GM21576 (cell line): Measurements from ENCODE around the gene INPP5A.

Experiments
- ATAC-seq: cut with Tn5 transposase; IDR thresholded peaks from one replicate; pipeline ENCODE4 v1.9.1; 2021; ENCODE audit warnings: mild to moderate bottlenecking, moderate library complexity; ENCODE audit not compliant: unreplicated experiment

The INPP5A gene

DNA sequence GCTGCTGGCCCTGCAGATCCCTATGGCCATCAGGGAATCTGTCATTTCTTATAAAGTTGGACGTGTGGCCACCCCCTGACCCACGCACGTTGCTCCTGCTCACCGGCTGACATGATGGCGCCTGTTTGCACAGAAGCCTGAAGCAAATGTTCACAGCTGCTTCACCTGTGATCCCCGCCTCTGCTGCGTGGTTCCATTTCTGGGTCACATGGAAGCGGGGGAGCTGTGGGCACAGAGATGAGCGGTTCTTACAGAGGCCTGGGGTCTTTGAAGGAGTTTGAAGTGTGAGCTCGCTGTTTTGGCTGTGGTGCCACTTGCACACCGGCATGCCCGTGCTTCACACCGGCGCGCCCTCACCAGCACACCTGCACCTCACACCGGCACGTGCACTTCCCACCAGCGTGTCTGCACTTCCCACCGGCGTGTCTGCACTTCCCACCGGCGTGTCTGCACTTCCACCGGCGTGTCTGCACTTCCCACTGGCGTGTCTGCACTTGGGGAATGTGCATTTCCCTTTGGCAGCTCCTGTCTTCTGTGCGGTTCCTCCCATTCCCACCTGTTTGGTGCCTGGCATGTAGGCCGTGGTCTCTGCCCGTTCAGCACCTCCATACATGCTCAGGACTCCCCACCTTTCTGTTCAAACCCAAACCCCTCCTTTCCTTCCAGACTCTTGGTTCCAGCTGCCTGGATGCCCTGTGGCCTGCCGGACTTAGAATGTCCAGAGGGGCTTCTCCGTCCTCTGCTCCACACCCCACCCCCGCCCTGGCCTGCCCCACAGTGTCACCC lies 86.7 kb downstream of the INPP5A start:
- no peak for ATAC-seq

DNA sequence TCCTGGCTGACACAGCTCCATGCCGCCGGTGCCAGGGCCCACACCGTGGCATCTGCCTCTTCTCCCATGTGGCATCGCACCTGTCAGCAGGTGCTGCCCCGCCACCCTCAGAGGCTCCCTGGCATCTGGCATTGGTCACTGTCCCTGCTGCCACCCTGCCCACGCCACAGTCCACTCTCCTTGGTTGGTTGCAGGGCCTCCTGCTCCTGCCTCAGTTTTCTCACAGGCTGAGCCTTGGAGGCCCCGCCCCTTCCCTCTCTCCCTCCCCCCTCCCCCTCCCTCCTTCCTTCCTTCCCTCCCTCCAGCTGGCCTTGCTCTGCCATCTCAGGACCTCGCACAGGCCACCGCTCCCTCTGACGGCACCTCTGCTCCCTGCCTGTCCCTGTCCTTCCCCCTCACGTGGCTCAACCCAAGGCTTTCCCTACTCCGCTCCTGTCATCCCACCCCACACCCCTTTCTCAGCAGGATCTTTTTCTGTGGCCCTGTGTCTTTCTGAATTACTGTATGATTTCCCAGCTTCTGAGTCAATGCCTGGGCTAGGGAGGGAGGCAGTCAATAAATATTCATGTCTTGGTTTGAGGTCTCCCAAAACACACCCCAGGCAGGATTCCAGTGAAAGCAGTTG lies 87.4 kb downstream of the INPP5A start:
- ATAC-seq: no peak

DNA sequence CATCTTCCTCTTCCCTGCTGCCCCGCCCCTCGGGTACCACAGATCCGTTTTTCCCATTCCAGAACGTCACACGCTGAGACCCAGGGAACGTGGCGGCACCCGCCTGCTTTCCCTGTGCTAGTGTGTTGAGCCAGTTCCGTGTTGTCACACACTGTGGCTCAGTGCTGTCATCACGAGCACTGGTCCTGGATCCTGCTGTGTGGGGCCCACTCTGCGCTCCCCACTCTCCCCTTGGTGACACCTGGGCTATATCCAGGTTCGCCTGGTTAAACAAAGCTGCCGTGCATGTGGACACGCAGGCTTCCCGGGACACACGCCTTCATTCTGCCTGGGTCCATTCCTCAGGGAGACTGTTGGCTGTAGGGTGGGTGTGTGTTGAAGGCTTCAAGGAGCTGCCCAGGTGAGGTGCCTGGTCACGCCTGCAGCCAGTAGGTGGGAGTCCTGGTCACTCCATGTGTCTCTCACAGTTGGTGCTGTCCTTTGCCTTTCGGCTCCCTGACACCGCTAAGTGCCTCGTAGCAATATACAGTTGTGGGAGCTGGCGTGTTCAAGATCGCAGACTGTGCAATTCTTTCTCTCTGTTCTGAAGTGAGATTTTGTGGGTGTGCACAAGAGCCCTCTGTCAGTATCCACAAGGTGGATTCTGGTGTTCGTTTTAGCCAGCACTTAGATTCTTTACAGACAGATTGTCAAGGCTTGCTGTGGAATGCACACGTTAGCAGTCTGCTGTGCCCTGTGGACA lies 88.6 kb downstream of the INPP5A start:
- no peak for ATAC-seq

DNA sequence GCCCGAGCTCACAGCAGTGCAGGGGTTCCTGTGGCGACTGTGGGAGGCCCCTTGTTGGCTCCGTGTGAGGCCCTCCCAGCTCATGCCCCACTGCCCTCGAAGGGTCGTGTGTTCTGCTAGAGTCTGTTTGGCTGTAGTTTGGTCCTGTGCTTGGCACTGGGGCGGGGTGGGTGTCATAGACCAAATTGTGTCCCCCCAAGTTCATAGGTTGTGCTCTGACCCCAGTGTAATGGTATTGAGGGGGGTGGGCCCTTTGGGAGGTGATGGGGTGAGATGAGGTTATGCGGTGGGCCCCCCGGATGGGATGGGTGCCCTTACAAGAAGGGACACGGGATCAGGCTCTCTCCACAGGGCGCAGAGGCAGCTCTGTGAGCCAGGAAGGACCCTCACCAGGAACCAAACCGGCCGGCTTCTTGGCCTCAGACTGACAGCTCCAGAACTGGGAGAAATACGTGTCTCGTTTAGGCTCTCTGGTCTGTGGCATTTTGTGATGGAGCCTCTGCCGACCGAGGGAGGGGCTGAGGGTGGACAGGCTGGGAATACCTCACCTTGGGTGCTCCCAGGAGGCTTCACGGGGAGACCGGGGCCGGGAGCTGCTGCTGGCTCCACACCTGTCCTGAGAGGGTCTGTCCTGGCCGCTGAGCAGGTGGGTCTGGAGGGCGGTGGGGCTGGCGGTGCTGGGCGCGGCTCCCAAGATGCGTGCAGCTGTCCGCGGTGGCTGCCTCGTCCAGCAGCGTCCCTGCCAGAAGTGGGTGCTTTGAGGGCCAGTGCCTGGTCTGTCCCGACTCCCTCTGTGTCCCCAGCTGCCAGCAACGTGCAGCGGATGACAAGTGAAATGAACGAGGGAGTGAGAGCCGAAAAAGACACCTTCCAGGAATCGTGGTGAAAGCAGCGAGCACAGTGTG lies 89.4 kb downstream of the INPP5A start:
- ATAC-seq: no peak

DNA sequence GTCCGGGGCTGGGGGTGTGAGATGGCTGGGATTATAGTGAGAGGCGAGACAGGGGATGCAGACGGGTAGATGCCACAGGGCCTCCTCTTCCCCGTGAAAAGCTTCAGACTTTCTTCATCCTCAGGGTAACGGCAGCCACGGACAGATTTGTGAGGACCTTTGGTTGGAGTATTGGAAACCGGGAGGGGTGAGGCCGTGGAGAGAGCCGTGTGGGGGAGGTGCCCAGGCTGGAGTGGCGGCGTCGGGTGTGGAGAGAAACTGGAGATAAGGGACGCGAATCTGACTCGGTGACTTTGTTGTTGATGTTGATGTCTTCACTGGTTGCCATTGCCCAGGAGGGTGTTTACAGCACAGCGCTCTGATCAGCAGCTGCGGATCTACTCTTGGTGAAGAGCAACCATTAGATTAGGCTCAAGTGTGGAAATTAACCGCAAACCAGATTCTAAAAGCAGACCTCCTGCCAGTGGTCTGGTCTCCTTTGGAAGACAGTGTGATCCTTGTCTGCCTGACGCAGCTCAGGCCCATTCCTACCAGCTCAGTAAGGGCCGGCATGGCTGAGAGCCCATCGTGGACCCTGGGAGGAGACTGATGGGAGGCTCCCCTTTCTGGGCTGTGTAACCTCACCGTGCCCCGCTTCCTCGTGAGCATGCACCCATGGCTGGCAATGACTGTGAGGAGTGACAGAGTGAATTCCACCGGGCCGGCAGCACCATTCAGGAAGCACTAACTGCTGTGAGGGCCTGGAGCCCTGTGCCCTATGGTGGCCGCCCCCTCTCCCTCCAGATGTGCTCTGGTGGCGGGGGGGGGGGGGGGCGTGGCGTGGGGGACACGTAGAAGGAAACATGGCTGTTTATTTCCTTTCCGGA lies 90.3 kb downstream of the INPP5A start:
- ATAC-seq: no peak

DNA sequence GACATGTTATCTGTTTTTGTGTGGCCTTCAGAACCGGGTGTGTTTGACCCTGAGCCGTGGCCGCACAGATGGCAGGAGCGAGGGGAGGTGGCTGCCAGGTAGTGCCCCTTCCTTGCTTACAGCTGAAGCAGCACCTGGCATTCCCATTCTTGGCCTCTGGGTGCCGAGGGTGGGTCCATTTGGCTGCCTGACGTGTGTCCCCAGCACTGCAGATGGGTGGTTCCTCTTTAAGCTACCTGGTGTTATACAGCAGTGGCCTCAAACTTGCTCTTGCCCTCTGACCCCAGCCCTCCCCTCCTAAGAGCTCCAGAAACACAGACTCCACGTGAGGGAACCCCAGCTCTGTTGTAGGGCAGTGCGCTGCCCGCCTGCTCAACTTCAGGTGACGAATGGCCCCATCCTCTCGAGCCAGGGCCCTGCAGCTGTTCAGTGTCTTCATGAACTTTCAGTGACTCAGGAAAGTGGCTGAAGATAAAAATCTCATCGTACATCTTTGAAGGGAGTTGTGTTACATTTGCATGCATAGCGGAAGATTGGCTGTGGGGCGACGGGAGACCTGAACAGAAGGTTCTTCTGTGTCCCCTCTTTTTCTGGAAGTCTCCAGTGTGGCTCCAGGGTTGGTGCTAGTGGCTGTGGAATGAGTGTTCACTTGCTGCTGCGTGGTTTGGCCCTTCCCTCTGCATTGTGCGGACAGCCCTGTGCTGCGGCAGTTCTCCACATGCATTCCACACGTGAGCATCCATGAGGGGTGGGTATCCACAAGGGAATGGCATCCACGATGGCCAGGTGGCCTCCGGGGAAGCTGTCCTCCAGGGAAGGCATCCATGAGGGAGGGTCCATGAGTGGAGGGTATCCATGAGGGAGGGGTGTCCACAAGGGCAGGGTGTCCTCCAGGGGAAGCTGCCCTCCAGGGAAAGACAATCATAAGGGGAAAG lies 91.6 kb downstream of the INPP5A start:
- no peak for ATAC-seq

DNA sequence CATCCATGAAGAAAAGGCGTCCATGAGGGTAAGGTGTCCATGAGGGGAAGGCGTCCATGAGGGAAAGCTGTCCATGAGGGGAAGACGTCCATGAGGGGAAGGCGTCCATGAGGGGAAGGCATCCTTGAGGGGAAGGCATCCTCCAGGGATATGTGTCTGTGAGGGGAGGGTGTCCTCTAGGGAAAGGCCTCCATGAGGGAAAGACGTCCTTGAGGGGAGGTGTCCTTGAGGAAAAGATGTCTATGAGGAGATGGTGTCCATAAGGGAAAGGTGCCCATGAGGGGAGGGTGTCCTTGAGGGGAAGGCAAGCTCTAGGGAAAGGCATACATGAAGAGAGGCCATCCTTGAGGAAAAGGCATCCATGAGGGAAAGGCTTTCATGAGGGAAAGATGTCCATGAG lies 92.6 kb downstream of the INPP5A start:
- no peak for ATAC-seq

DNA sequence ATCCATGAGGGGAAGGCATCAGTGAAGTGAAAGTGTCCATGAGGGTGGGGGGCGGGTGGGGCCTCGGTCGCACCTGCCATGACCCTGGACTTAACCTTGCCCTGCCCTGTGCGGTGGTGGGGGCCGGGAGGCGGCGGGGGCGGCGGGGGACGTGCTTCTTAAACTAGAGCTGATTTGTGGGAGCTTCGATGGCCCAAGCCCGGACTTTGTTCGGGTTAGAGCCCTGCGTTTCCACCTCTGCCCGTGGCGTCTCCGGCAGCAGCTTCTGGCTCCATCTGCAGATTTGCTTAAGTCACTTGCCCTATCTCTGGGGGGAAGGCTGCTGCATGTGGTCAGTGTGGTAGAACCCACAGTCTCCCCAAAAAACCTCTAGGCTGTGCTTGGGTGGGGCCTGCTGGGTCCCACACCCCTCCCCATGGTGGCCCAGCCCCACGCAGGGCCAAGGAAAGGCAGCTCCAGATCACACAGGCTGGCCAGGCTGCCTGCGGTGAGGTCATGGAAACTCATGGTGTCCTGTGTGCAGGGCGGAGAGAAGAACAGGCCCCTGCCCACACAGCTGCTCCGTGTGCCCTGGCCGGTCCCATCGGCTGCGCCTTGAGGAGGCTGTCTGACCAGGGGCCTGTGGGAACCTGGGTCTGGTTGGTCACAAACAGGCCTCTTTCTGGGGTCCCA lies 93.2 kb downstream of the INPP5A start:
- no peak for ATAC-seq

DNA sequence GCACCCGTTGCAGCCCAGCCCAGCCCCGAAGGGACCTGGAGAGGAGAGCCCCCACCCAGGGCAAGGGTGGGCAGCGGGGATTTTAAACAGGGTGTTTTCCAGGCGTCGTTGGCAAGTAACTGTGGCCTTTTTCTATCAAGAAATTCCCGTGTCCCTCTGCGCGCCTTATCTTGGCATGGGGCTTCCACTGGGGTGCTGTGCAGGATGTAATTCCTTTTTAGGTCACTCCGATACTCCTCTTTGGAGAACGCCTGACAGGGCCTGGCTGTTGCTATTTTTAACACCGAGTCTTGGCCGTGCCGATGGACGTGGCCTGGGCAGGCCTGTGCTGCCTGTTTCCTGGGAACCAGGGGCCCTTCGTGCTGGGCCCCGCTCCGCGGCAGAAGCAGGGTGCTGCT lies 93.8 kb downstream of the INPP5A start:
- ATAC-seq: no peak

DNA sequence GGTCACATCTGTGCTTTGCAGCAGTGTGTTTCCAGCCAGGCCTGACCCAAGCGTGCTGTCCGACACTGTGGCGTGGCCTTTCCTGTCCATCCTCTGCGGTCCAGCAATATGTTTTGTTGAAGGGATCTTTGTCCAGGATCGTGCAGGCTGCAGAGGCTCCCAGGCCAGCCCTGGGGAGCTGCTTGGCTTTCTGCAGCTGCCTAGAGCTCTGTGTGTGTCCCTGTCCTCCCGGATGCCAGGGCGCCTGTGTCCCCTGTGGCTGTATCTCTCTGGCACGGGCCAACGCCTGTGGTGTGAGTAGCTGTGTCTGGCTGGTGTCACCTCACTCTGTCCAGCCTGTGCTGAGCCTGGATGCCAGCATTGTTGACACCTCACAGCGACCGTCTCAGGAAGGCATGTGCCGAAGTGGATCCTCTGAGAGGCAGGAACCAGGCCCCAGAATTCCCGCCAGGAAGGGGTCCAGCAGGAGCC lies 94.5 kb downstream of the INPP5A start:
- no peak for ATAC-seq

DNA sequence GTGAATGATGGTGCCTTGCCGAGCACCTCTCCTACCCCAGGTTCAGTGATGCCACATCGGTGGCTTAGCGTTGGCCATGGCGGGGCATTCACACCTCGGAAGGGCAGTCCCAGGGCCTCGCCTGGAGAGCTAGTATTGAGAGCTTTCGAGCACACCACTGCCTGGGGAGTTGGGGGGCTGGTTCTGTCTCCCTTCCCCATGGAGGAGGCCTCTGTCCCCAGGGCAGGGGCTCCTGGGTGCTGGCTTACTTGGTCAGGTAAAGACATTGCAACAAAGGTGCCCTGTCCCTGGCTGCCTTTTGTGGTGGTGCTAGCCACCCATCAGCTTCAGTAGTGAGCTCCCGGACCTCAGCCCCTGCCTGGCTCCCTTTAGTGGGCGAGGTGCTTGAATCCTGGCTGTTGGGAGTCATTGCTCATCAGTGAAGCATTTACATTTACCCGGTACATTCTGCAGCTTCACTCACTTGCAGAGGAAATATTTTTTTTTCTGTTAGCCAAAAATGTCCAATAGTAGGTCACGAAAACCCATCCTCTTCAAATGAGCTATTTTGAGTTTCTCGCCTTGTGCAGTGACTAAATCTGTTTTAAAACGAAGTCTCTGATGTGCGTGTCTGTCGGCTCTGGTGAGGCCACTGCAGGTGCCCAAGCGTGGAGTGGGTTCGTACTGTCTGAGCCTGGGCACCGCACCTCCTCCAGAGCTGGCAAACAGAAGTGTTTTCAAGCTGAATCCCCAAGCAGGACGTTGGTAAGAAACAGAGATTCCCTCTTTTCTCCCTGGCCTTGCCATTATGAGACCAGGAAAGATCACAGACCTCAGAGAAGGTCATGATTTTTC lies 95.5 kb downstream of the INPP5A start:
- no peak for ATAC-seq

DNA sequence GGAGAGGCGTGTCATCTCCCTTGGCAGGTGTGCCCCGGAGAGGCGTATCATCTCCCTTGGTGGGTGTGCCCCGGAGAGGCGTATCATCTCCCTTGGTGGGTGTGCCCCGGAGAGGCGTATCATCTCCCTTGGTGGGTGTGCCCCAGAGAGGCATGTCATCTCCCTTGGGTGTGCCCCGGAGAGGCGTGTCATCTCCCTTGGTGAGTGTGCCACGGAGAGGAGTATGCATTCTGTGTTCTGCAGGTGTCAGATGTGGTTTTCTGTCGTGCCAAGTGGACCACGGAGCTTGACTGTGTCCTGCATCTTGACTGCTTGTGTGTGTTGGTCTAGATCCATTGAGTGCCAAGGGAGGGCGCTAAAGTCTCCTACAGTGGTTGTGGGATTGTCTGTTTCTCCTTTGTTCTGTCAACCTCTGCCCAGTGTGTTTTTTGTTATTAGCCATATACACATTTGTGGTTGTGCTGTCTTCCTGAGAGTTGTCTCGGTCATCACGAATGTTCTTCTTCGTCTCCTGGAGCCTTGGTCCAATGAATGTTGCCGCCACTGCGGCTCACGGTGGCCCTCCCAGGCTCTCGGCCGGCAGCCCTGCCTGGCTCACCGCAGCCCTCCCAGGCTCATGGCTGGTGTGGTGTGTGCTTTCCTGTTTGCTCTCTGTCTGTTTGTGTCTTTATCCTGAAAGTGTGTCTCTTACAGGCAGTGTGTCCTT lies 96.8 kb downstream of the INPP5A start:
- ATAC-seq: no peak

DNA sequence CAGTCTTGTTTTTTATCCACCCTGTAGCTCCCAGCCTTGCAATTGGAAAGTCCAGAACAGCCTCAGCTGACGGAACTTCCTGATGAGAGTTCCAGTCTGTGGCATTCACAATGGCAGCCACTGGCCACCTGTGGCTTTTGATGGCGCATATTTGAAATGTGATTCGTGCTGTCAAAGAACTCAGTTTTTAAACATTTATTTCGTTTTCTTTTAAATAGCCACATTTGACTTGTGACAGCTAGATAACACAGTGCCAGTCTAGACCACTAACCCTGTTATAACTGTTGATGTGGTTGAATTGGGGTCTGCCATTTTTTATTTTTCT lies 97.3 kb downstream of the INPP5A start:
- no peak for ATAC-seq

DNA sequence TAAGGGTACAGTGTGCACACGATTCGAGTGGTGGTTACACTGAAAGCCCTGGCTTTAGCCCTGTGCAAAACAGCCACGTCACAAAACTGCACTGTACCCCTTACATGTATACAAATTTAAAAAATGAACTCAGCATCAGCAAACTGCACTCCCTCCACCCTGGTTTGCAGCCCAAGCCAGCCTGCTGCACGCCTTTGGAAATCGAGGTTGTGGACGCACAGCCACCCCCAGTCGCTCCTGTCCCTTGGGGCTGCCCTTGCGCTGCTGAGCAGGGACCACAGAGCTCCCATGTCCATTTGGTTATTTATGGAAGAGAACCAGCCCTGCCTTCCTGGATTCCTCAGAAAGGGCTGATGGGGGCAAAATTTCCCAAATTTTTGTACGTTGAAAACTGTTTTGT lies 98.8 kb downstream of the INPP5A start:
- ATAC-seq: no peak

DNA sequence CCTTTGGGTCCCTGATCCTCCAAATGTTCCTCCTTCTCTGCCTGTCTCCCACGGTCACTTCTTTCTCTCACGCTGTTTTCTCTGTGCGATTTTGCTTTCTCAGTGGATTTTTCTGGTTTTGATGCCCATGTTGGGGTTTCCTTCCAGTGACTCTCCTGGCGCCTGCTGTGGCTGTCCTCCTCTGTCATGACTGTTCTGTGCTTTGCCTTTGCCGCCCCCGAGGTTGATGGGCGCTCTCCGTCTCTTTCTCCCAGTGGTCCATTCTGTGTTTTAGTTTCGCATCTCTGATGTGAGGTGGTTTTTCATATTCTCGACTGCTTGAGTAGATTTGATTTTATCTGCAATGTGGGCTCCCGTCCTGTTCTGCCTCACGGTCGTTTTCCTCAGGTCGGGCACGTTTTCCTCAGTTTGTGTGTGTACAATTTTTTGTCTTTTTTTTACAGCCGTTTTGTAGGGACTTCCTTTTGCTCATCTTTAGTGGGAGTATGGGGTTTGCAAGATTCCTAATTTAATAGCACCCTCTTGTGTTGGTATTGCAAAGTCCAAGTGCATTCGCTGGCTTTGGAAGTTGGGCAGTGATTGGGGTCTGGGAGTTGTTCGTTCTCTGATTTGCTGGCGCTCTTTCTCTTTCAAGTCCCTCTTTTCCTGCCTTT lies 100.0 kb downstream of the INPP5A start:
- ATAC-seq: peak; percentile 60

DNA sequence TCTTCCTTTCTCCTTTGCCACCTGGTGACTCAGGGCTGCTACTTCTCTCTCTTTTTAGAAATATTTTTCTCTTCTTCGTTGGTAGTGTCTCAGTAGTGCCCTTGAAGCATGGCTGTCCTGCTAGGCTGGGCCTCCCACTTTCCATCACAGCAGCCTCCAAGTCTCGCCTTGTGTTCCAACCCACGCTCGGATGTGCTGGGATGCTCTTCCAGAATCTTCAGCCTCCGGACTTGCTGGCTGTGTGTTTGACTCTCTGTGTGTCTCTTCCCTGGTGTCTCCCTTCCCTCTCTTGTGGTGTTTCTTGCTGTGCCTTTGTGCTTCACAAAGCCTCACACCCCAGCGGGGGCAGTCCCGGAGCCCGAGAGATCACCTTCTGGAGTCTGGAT lies 100.5 kb downstream of the INPP5A start:
- ATAC-seq: no peak
